K562 (cell line): ENCODE results near the gene MYRFL. TPM values are rescaled to one million over a fixed set of nuclear protein-coding genes. Genes with fewer than 3 reads are reported as not detected.

ENCODE experiments used
- ATAC-seq: fragments of 200-7000 bp; cut with Tn5 transposase; 3 replicates; pipeline ENCODE4 v1.9.1; 2020; ENCODE audit warnings: moderate library complexity
- BruUV-seq: library from RNA; stranded (reverse); fragments of 400-500 nt; replicated peaks from 2 replicates; lab custom pipeline; 2021; lab: Mats Ljungman, UMichigan
- CTCF ChIA-PET: fragments of 300-600 bp; formaldehyde crosslinking; extraction: SDS; loops from one replicate; lab custom pipeline; 2021; ENCODE audit warnings: low intra/inter-chr PET ratio; lab: Yijun Ruan, JAX
- POLR2A ChIA-PET: fragments of 300-600, 350-650 bp; sonication (Branson Sonifier 250); formaldehyde crosslinking; extraction: SDS; loops from one replicate; lab custom pipeline; 2021; ENCODE audit warnings: antibody characterized with exemption, inconsistent platforms; lab: Yijun Ruan, JAX
- DNase-seq, 4 experiments: peaks; one replicate each; pipeline versions ENCODE4 v3.0.0 to v3.0.0-alpha.2; 2011 to 2018; ENCODE audit warnings: low spot score in 3 of 4, mixed read lengths in 3 of 4; ENCODE audit errors: extremely low read depth in 1 of 4
- FAIRE-seq: peaks from 2 replicates; lab custom pipeline; 2011; peaks lifted over from hg19 to GRCh38; lab: Jason Lieb, UNC
- H2AFZ ChIP-seq: 2 replicates; pipeline ENCODE4 v1.6.0; 2011; ENCODE audit warnings: low read depth, low read length, control low read depth, inconsistent platforms
- H3K27ac ChIP-seq: fragments of 200-600 bp; 3 replicates; pipeline ENCODE4 v1.8.0; 2011; ENCODE audit warnings: low read depth, mild to moderate bottlenecking, control low read depth, inconsistent platforms, low read length, moderate library complexity, mixed read lengths; ENCODE audit errors: extremely low read depth
- H3K27me3 ChIP-seq, 2 experiments: fragments of 300-600 bp in 1 of 2; 2 replicates in 1 of 2; 3 replicates in 1 of 2; pipeline versions ENCODE4 v1.6.0 to v1.8.0; 2011; ENCODE audit warnings: inconsistent platforms in 2 of 2, low read length in 2 of 2, mild to moderate bottlenecking in 1 of 2, mixed read lengths in 1 of 2, moderate library complexity in 1 of 2; ENCODE audit not compliant: control insufficient read depth in 2 of 2, insufficient read depth in 2 of 2
- H3K36me3 ChIP-seq: fragments of 300-600 bp; 3 replicates; pipeline ENCODE4 v1.8.0; 2011; ENCODE audit warnings: mild to moderate bottlenecking, low read length, inconsistent platforms; ENCODE audit not compliant: control insufficient read depth, insufficient read depth
- H3K4me1 ChIP-seq, 2 experiments: fragments of 200-600 bp in 1 of 2; replicated peaks in 1 of 2; 2 replicates in 1 of 2; 3 replicates in 1 of 2; pipeline versions ENCODE4 v1.5.1 to v1.8.0; 2011; ENCODE audit warnings: inconsistent platforms in 2 of 2, low read length in 2 of 2, mild to moderate bottlenecking in 1 of 2, mixed read lengths in 1 of 2, moderate library complexity in 1 of 2; ENCODE audit not compliant: control insufficient read depth in 2 of 2, insufficient read depth in 2 of 2
- H3K4me2 ChIP-seq: 2 replicates; pipeline ENCODE4 v1.6.1; 2011; ENCODE audit warnings: low read length, control low read depth, inconsistent platforms, mixed read lengths; ENCODE audit not compliant: insufficient read depth
- H3K4me3 ChIP-seq: fragments of 200-600 bp; sonication (generic), shearing (Covaris generic); 2 replicates; pipeline ENCODE4 v1.5.1; 2016; ENCODE audit warnings: control low read depth, inconsistent platforms
- H3K79me2 ChIP-seq: fragments of 200-600 bp; 3 replicates; pipeline ENCODE4 v1.8.0; 2011; ENCODE audit warnings: low read length, inconsistent platforms; ENCODE audit not compliant: control insufficient read depth, insufficient read depth
- H3K9ac ChIP-seq, 2 experiments: 2 replicates each; pipeline versions ENCODE4 v1.6.0 to v1.6.1; 2011; ENCODE audit warnings: low read depth in 2 of 2, low read length in 2 of 2, control low read depth in 1 of 2, inconsistent platforms in 1 of 2, mild to moderate bottlenecking in 1 of 2, mixed read lengths in 1 of 2; ENCODE audit not compliant: insufficient read depth in 1 of 2
- H3K9me1 ChIP-seq: one replicate; pipeline ENCODE4 v1.6.0; 2011; ENCODE audit warnings: inconsistent platforms, mild to moderate bottlenecking, low read length, moderate library complexity; ENCODE audit not compliant: control insufficient read depth, insufficient read depth
- H3K9me3 ChIP-seq: replicated peaks from 2 replicates; pipeline ENCODE4 v1.5.1; 2011; ENCODE audit warnings: low read depth, low read length, inconsistent platforms; ENCODE audit not compliant: control insufficient read depth, insufficient read depth
- H4K20me1 ChIP-seq: replicated peaks from 2 replicates; pipeline ENCODE4 v1.6.1; 2011; ENCODE audit warnings: low read length, inconsistent platforms, mixed read lengths; ENCODE audit not compliant: control insufficient read depth, insufficient read depth
- MAZ ChIP-seq, 2 experiments: fragments of 450-650 bp in 1 of 2; sonication (generic) in 1 of 2; formaldehyde crosslinking; IDR thresholded peaks in 1 of 2; conservative IDR thresholded peaks in 1 of 2; 2 replicates each; pipeline versions ENCODE4 v1.4.0 to v1.5.0; 2020; ENCODE audit warnings: mild to moderate bottlenecking in 1 of 2, missing genetic modification reagents in 1 of 2
- POLR2AphosphoS2 ChIP-seq: IDR thresholded peaks from 2 replicates; pipeline ENCODE4 v1.6.1; 2012; ENCODE audit warnings: low read length, improper control_type of control experiment
- RAD21 ChIP-seq, 2 experiments: fragments of 250-450 bp in 1 of 2; fragments of 450-650 bp in 1 of 2; sonication (Bioruptor Pico) in 1 of 2; formaldehyde crosslinking in 1 of 2; IDR thresholded peaks in 1 of 2; conservative IDR thresholded peaks in 1 of 2; 2 replicates each; pipeline versions ENCODE4 v1.4.0 to v1.8.0; 2020 to 2022; ENCODE audit warnings: mild to moderate bottlenecking in 2 of 2, moderate library complexity in 1 of 2
- RFX5 ChIP-seq: IDR thresholded peaks from 2 replicates; pipeline ENCODE4 v1.6.1; 2011; ENCODE audit warnings: low read depth, mild to moderate bottlenecking, improper control_type of control experiment, low read length
- SRSF1 ChIP-seq: fragments of 200-400 bp; formaldehyde crosslinking; IDR thresholded peaks from 2 replicates; pipeline ENCODE4 v1.6.1; 2017; ENCODE audit warnings: mild to moderate bottlenecking, low read depth, low read length, moderate library complexity
- TAL1 ChIP-seq: fragments of 450-650 bp; IDR thresholded peaks from 2 replicates; pipeline ENCODE4 v1.6.1; 2016; ENCODE audit warnings: mild to moderate bottlenecking
- ZBTB1 ChIP-seq: sonication (generic); formaldehyde crosslinking; IDR thresholded peaks from 2 replicates; pipeline ENCODE4 v1.8.1; 2023; ENCODE audit warnings: missing genetic modification reagents, low read depth, mild to moderate bottlenecking, borderline replicate concordance
- ZNF224 ChIP-seq: sonication (generic); formaldehyde crosslinking; IDR thresholded peaks from 2 replicates; pipeline ENCODE4 v1.8.0; 2022; ENCODE audit warnings: mild to moderate bottlenecking, missing genetic modification reagents
- ZNF282 ChIP-seq: sonication (generic); formaldehyde crosslinking; IDR thresholded peaks from 2 replicates; pipeline ENCODE4 v1.8.1; 2023; ENCODE audit warnings: missing genetic modification reagents
- ZNF583 ChIP-seq: fragments of 250-450 bp; sonication (Bioruptor Pico); IDR thresholded peaks from 2 replicates; pipeline ENCODE4 v1.4.0; 2020
- ZNF717 ChIP-seq: fragments of 250-450 bp; sonication (Bioruptor Pico); IDR thresholded peaks from 2 replicates; pipeline ENCODE4 v1.5.0; 2021
- ZNF79 ChIP-seq: fragments of 250-450 bp; sonication (Bioruptor Pico); IDR thresholded peaks from 2 replicates; pipeline ENCODE4 v1.4.0; 2020; ENCODE audit warnings: low read depth, mild to moderate bottlenecking, moderate library complexity
- WGBS: fragments of 100-300 bp; shearing (Covaris generic); methylation state at CpG from one replicate; pipeline ENCODE4 v1.1.6; 2016; ENCODE audit warnings: low coverage, mixed read lengths; ENCODE audit not compliant: insufficient coverage; ENCODE audit errors: missing lambda C conversion rate; 5-methylcytosine and 5-hydroxymethylcytosine counted together
- in situ Hi-C: fragments of 300-500 bp; cut with MboI; formaldehyde crosslinking; loops from 4 replicates; pipeline ENCODE4 v1.15.0; 2018; ENCODE audit warnings: inconsistent platforms, mixed read lengths
- intact Hi-C: fragments of 100-400 bp; cut with micrococcal nuclease; formaldehyde crosslinking; loops from 2 replicates; pipeline ENCODE4 v1.14.2; 2022
- polyA plus RNA-seq, 8 experiments: library from polyadenylated mRNA; depleted of rRNA in 4 of 8; stranded (reverse) in 5 of 8; unstranded in 3 of 8; fragments of >200 nt; fragmentation: Nextera tagmentation in 2 of 8; fragmentation: Illumina TruSeq in 1 of 8; extraction: Ambion mirVana in 2 of 8; extraction: Trizol in 1 of 8; gene quantifications; 2 replicates each; pipeline versions ENCODE4 v1.2.1 to v1.2.3, GENCODE V29; 2011 to 2014; ENCODE audit warnings: inconsistent platforms in 1 of 8, missing spikeins in 1 of 8
- total RNA-seq, 7 experiments: library from RNA; depleted of rRNA in 6 of 7; stranded (reverse); fragments of >200 nt in 6 of 7; fragmentation: Illumina TruSeq in 2 of 7; extraction: Trizol in 2 of 7; gene quantifications; 2 replicates each; pipeline versions ENCODE4 v1.2.1 to v1.2.3, GENCODE V29; 2011 to 2021; ENCODE audit warnings: low replicate concordance in 1 of 7
- TF ChIP-seq, protein P1 (sequence below): IDR thresholded peaks from 3 replicates; pipeline ENCODE4 v1.6.1; 2011; ENCODE audit warnings: borderline replicate concordance, mild to moderate bottlenecking; ENCODE audit not compliant: insufficient read length, insufficient read depth
- TF ChIP-seq, protein P2 (sequence below): sonication (generic); formaldehyde crosslinking; IDR thresholded peaks from 2 replicates; pipeline ENCODE4 v1.8.0; 2022; ENCODE audit warnings: mild to moderate bottlenecking, missing genetic modification reagents
- TF ChIP-seq, protein P3 (sequence below): sonication (generic); formaldehyde crosslinking; IDR thresholded peaks from 2 replicates; pipeline ENCODE4 v1.8.1; 2023; ENCODE audit warnings: mild to moderate bottlenecking, missing genetic modification reagents, moderate library complexity

Gene MYRFL
- total and polyA plus RNA-seq, 9 of the 15 experiments (the other 6 are each of a cell fraction or from before 2014, with no cell fraction given), result not detected

- CTCF ChIA-PET, result no interaction called here
- TF ChIP-seq TAL1, result no peak
- no peak for TF ChIP-seq RFX5
- no peak for TF ChIP-seq POLR2AphosphoS2
- TF ChIP-seq ZNF282 (CRISPR knock-in tag), result no peak
- TF ChIP-seq ZBTB1 (CRISPR knock-in tag), result no peak
- TF ChIP-seq ZNF717 (CRISPR knock-in tag), result no peak
- TF ChIP-seq, protein P1, sequence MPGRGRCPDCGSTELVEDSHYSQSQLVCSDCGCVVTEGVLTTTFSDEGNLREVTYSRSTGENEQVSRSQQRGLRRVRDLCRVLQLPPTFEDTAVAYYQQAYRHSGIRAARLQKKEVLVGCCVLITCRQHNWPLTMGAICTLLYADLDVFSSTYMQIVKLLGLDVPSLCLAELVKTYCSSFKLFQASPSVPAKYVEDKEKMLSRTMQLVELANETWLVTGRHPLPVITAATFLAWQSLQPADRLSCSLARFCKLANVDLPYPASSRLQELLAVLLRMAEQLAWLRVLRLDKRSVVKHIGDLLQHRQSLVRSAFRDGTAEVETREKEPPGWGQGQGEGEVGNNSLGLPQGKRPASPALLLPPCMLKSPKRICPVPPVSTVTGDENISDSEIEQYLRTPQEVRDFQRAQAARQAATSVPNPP, result no peak
- no peak for TF ChIP-seq ZNF224 (CRISPR knock-in tag)
- no peak for TF ChIP-seq ZNF79 (CRISPR knock-in tag)
- TF ChIP-seq, protein P2, sequence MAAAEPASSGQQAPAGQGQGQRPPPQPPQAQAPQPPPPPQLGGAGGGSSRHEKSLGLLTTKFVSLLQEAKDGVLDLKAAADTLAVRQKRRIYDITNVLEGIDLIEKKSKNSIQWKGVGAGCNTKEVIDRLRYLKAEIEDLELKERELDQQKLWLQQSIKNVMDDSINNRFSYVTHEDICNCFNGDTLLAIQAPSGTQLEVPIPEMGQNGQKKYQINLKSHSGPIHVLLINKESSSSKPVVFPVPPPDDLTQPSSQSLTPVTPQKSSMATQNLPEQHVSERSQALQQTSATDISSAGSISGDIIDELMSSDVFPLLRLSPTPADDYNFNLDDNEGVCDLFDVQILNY (CRISPR knock-in tag), result no peak
- no peak for TF ChIP-seq ZNF583 (CRISPR knock-in tag)
- TF ChIP-seq SRSF1, result no peak
- no peak for TF ChIP-seq MAZ (CRISPR knock-in tag; conservative IDR thresholded peaks at IDR 0.05 in 1 of 2, IDR thresholded peaks at IDR 0.05 in 1 of 2)
- no peak for TF ChIP-seq RAD21 (CRISPR knock-in tag; conservative IDR thresholded peaks at IDR 0.05 in 1 of 2, IDR thresholded peaks at IDR 0.05 in 1 of 2)
- TF ChIP-seq, protein P3, sequence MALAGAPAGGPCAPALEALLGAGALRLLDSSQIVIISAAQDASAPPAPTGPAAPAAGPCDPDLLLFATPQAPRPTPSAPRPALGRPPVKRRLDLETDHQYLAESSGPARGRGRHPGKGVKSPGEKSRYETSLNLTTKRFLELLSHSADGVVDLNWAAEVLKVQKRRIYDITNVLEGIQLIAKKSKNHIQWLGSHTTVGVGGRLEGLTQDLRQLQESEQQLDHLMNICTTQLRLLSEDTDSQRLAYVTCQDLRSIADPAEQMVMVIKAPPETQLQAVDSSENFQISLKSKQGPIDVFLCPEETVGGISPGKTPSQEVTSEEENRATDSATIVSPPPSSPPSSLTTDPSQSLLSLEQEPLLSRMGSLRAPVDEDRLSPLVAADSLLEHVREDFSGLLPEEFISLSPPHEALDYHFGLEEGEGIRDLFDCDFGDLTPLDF (CRISPR knock-in tag), result no peak
- POLR2A ChIA-PET, result no interaction called here
- no peak overlapping the region for H3K4me3 ChIP-seq
- no TSS peak for BruUV-seq
- in situ Hi-C loops (no loop called here), intact Hi-C loops (no loop called here)
- no peak for ATAC-seq
- H3K27me3 ChIP-seq, result no peaks in the 10 kb centered on the region
- WGBS, result 2% methylated on average over 3 of the region's 3 CpGs
- no peak overlapping the region for H2AFZ ChIP-seq
- no peak overlapping the region for H3K27ac ChIP-seq
- H3K9me1 ChIP-seq, result no peaks in the 10 kb centered on the region
- no peak overlapping the region for H3K9ac ChIP-seq
- no peaks in the 10 kb centered on the region for H3K79me2 ChIP-seq
- H3K4me2 ChIP-seq, result no peak overlapping the region
- no peaks in the 10 kb centered on the region for H3K36me3 ChIP-seq
- FAIRE-seq, result no peak
- no peaks in the 10 kb centered on the region for H3K9me3 ChIP-seq
- H4K20me1 ChIP-seq, result no peaks in the 10 kb centered on the region
- H3K4me1 ChIP-seq, result no peaks in the 10 kb centered on the region
- no peak for DNase-seq
These were observed 141.8 kb downstream of the MYRFL start for GRCh38 chr12:69966839-69967238.
